CD1c-positive myeloid dendritic cell (primary cell): ENCODE data around the gene CRIM1.

Experiments used
- DNase-seq: peaks from one replicate; pipeline ENCODE4 v3.0.0-alpha.2; 2016; ENCODE audit errors: extremely low spot score

CRIM1 gene

GRCh38 chr2:36396878-36397539 lies 41.4 kb downstream of the CRIM1 start:
- no peak for DNase-seq

GRCh38 chr2:36397728-36398413 lies 42.3 kb downstream of the CRIM1 start:
- DNase-seq = no peak

- DNase-seq = no peak
Observed at GRCh38 chr2:36399050-36399449, 43.5 kb downstream of the CRIM1 start.

GRCh38 chr2:36403675-36404230 lies 48.2 kb downstream of the CRIM1 start:
- DNase-seq = no peak

GRCh38 chr2:36404318-36404717 lies 48.7 kb downstream of the CRIM1 start:
- no peak for DNase-seq

GRCh38 chr2:36404754-36405153 lies 49.2 kb downstream of the CRIM1 start:
- DNase-seq = peak; percentile 24

- no peak for DNase-seq
Observed at GRCh38 chr2:36405183-36405582, 49.6 kb downstream of the CRIM1 start.

- no peak for DNase-seq
Observed at GRCh38 chr2:36406296-36406695, 50.7 kb downstream of the CRIM1 start.

GRCh38 chr2:36407413-36407812 lies 51.8 kb downstream of the CRIM1 start:
- DNase-seq = no peak

GRCh38 chr2:36408198-36408703 lies 52.7 kb downstream of the CRIM1 start:
- DNase-seq = no peak

GRCh38 chr2:36409335-36409734 lies 53.8 kb downstream of the CRIM1 start:
- no peak for DNase-seq

- DNase-seq = peak; percentile 31
Observed at GRCh38 chr2:36409935-36410334, 54.4 kb downstream of the CRIM1 start.

GRCh38 chr2:36410681-36411080 lies 55.1 kb downstream of the CRIM1 start:
- no peak for DNase-seq

GRCh38 chr2:36411962-36412444 lies 56.4 kb downstream of the CRIM1 start:
- no peak for DNase-seq

GRCh38 chr2:36413218-36413617 lies 57.6 kb downstream of the CRIM1 start:
- DNase-seq = no peak

GRCh38 chr2:36414307-36414706 lies 58.7 kb downstream of the CRIM1 start:
- DNase-seq = no peak

GRCh38 chr2:36415381-36416022 lies 59.9 kb downstream of the CRIM1 start:
- DNase-seq = no peak

GRCh38 chr2:36416370-36417165 lies 61.0 kb downstream of the CRIM1 start:
- no peak for DNase-seq

GRCh38 chr2:36420569-36421181 lies 65.1 kb downstream of the CRIM1 start:
- DNase-seq = no peak

- no peak for DNase-seq
Observed at GRCh38 chr2:36421379-36421778, 65.8 kb downstream of the CRIM1 start.

- DNase-seq = no peak
Observed at GRCh38 chr2:36423172-36423571, 67.6 kb downstream of the CRIM1 start.
